ENCODE results near the gene PCDHGC3. TPM values are rescaled to one million over a fixed set of nuclear protein-coding genes. Genes with fewer than 3 reads are reported as not detected.

Gene PCDHGC3
- total and polyA plus RNA-seq, 2 of the 13 experiments (the other 11 are each of a cell fraction or from before 2014, with no cell fraction given), result 0.20 to 0.30 TPM

- intact Hi-C loops (cut with micrococcal nuclease; ENCODE audit: unreplicated experiment), result no loop called here
- H3K27me3 ChIP-seq (ENCODE audit: control insufficient read depth in 1 of 2, insufficient read depth in 2 of 2, low read length in 2 of 2), result peaks cover 3 to 33% of the 10 kb centered on the region in 2 experiments
- in situ Hi-C loops (cut with HindIII; ENCODE audit: extremely low pct_ligation_motif_present, low pct_unique_long_range_greater_than_20kb), result no loop called here
- H2AFZ ChIP-seq (ENCODE audit: low read length), result no peak overlapping the region
- POLR2A ChIA-PET, result no interaction called here
- 49% methylated on average over 4 of the region's 4 CpGs for WGBS (ENCODE audit: low lambda C conversion rate)
- H3K27ac ChIP-seq (ENCODE audit: extremely low read length, insufficient read depth, low read length), result no peak overlapping the region
- H3K4me2 ChIP-seq (ENCODE audit: low read depth, low read length), result no peak overlapping the region
- no peaks in the 10 kb centered on the region for H4K20me1 ChIP-seq (ENCODE audit: insufficient read depth, low read length)
- no peak overlapping the region for H3K4me3 ChIP-seq (replicated peaks in 1 of 3; ENCODE audit: insufficient read depth in 1 of 3, low read depth in 2 of 3, low read length in 3 of 3)
- no TSS peak for BruUV-seq (replicated peaks)
- no peaks in the 10 kb centered on the region for H3K4me1 ChIP-seq (ENCODE audit: insufficient read depth, low read length)
- ATAC-seq (no peak), DNase-seq (ENCODE audit: low spot score) (no peak), FAIRE-seq (no peak)
- no peaks in the 10 kb centered on the region for H3K79me2 ChIP-seq (ENCODE audit: insufficient read depth, low read length)
- TF ChIP-seq TOE1 (CRISPR knock-in tag; IDR thresholded peaks at IDR 0.05) (no peak), HBP1 (CRISPR knock-in tag; IDR thresholded peaks at IDR 0.05; ENCODE audit: low read depth) (no peak), ZNF850 (CRISPR knock-in tag; conservative IDR thresholded peaks at IDR 0.05) (no peak), ZNF7 (CRISPR knock-in tag; IDR thresholded peaks at IDR 0.05) (no peak), NAIF1 (CRISPR knock-in tag; IDR thresholded peaks at IDR 0.05; ENCODE audit: borderline replicate concordance) (no peak), TCF7L2 (IDR thresholded peaks at IDR 0.05; ENCODE audit: low read depth, low read length) (no peak), TBP (CRISPR knock-in tag; IDR thresholded peaks at IDR 0.05) (no peak), NBN (conservative IDR thresholded peaks at IDR 0.05) (no peak), ZBTB2 (CRISPR knock-in tag; IDR thresholded peaks at IDR 0.05; ENCODE audit: low read depth) (no peak), STAT5B (CRISPR knock-in tag; IDR thresholded peaks at IDR 0.05) (no peak), TMF1 (CRISPR knock-in tag; IDR thresholded peaks at IDR 0.05; ENCODE audit: low read depth) (no peak), PHF21A (CRISPR knock-in tag; IDR thresholded peaks at IDR 0.05) (no peak), PCBP1 (IDR thresholded peaks at IDR 0.05; ENCODE audit: borderline replicate concordance, low read depth, low read length) (no peak)
- TF ChIP-seq, protein P1, sequence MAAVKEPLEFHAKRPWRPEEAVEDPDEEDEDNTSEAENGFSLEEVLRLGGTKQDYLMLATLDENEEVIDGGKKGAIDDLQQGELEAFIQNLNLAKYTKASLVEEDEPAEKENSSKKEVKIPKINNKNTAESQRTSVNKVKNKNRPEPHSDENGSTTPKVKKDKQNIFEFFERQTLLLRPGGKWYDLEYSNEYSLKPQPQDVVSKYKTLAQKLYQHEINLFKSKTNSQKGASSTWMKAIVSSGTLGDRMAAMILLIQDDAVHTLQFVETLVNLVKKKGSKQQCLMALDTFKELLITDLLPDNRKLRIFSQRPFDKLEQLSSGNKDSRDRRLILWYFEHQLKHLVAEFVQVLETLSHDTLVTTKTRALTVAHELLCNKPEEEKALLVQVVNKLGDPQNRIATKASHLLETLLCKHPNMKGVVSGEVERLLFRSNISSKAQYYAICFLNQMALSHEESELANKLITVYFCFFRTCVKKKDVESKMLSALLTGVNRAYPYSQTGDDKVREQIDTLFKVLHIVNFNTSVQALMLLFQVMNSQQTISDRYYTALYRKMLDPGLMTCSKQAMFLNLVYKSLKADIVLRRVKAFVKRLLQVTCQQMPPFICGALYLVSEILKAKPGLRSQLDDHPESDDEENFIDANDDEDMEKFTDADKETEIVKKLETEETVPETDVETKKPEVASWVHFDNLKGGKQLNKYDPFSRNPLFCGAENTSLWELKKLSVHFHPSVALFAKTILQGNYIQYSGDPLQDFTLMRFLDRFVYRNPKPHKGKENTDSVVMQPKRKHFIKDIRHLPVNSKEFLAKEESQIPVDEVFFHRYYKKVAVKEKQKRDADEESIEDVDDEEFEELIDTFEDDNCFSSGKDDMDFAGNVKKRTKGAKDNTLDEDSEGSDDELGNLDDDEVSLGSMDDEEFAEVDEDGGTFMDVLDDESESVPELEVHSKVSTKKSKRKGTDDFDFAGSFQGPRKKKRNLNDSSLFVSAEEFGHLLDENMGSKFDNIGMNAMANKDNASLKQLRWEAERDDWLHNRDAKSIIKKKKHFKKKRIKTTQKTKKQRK (IDR thresholded peaks at IDR 0.05; ENCODE audit: low read length), result no peak
- TF ChIP-seq, protein P2, sequence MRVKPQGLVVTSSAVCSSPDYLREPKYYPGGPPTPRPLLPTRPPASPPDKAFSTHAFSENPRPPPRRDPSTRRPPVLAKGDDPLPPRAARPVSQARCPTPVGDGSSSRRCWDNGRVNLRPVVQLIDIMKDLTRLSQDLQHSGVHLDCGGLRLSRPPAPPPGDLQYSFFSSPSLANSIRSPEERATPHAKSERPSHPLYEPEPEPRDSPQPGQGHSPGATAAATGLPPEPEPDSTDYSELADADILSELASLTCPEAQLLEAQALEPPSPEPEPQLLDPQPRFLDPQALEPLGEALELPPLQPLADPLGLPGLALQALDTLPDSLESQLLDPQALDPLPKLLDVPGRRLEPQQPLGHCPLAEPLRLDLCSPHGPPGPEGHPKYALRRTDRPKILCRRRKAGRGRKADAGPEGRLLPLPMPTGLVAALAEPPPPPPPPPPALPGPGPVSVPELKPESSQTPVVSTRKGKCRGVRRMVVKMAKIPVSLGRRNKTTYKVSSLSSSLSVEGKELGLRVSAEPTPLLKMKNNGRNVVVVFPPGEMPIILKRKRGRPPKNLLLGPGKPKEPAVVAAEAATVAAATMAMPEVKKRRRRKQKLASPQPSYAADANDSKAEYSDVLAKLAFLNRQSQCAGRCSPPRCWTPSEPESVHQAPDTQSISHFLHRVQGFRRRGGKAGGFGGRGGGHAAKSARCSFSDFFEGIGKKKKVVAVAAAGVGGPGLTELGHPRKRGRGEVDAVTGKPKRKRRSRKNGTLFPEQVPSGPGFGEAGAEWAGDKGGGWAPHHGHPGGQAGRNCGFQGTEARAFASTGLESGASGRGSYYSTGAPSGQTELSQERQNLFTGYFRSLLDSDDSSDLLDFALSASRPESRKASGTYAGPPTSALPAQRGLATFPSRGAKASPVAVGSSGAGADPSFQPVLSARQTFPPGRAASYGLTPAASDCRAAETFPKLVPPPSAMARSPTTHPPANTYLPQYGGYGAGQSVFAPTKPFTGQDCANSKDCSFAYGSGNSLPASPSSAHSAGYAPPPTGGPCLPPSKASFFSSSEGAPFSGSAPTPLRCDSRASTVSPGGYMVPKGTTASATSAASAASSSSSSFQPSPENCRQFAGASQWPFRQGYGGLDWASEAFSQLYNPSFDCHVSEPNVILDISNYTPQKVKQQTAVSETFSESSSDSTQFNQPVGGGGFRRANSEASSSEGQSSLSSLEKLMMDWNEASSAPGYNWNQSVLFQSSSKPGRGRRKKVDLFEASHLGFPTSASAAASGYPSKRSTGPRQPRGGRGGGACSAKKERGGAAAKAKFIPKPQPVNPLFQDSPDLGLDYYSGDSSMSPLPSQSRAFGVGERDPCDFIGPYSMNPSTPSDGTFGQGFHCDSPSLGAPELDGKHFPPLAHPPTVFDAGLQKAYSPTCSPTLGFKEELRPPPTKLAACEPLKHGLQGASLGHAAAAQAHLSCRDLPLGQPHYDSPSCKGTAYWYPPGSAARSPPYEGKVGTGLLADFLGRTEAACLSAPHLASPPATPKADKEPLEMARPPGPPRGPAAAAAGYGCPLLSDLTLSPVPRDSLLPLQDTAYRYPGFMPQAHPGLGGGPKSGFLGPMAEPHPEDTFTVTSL (CRISPR knock-in tag; IDR thresholded peaks at IDR 0.05; ENCODE audit: borderline replicate concordance), result no peak
- H3K9me3 ChIP-seq (ENCODE audit: low read length), result no peaks in the 10 kb centered on the region
- CTCF ChIA-PET (ENCODE audit: low intra/inter-chr PET ratio, low total read pairs), result no interaction called here
- no peaks in the 10 kb centered on the region for H3K36me3 ChIP-seq (replicated peaks in 1 of 2; ENCODE audit: control insufficient read depth in 1 of 2, insufficient read depth in 2 of 2, low read length in 2 of 2)
- H3K9ac ChIP-seq (ENCODE audit: insufficient read depth, low read depth, low read length), result no peak overlapping the region
These were observed 8.5 kb downstream of the PCDHGC3 start for GRCh38 chr5:141484310-141484640.
